HL-60/S4 treated with phorbol 12-myristate 13-acetate at 8.2 ng/mL for 4 days and 3 days (cell line): ENCODE results near the gene INSR.
"Not testable (repeated sequence)": the region's sequence is repeated elsewhere in the genome, so short reads cannot be mapped to it uniquely, and the experiment has no call there.

Experiments
- in situ Hi-C: fragments of 300-500 bp; cut with MboI; formaldehyde crosslinking; loops from 2 replicates; pipeline ENCODE4 v1.15.0; 2022; ENCODE audit warnings: low sequenced_read_pairs

The INSR gene

DNA sequence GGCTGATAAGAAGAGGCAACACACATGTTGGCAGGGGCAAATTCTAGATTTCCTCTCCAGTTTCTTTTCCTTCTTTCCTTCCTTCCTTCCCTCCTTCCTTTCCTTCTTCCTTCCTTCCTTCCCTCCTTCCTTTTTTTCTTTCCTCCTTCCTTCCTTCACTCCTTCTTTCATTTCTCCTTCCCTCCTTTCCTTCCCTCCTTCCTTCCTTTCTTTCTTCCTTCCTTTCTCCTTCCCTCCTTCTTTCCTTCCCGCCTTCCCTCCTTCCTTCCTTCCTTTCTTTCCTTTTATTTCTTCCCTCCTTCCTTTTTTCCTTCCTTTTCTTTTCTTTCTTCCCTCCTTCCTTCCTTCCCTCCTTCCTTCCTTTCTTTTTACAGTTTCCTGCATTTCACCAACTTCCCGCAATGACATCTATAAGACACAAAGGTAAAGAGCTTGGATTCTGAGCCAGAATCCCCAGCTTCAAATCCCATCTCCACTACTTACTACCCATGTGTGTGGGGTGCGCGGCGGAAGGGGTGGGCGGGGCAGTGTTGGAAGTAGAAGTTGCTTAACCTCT, 35.3 kb downstream of the INSR start:
- in situ Hi-C loops = no loop called here

GRCh38 chr19:7258041-7258839, 36.0 kb downstream of the INSR start:
- in situ Hi-C loops = no loop called here

DNA sequence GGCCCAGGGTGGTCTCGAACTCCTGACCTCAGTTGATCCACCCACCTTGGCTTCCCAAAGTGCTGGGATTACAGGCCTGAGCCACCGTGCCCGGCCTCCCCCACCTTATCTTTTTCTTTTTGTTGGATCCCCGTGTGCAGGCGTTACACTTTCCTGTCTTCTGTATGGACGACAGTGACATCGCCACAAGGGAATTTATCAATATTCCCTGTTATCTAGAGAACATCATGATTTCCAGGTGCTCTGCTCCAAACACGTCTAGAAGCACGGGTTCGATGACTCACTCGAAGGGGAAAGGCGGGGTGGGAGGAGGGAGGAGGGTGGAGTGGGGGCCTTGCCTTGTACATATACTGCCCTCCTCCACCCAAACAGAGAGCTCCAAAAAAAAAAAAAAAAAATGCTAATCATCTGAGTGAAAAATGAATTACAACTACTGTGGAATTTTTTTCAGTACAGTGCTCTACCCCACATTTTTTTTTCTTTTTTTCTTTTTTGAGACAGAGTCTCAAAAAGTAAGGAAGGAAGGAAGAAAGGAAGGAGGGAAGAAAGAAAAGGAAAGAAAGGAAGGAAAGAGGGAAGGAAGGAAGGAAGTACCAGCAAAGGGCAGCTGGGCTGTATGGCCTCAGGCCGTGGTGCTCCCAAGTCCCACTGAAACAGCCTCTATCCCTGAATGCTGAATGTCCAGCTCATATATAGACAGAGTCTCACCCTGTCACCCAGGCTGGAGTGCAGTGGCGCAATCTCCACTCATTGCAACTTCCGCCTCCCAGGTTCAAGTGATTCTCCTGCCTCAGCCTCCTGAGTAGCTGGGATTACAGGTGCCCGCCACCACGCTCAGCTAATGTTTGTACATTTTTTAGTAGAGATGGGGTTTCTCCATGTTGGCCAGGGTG, 36.8 kb downstream of the INSR start:
- in situ Hi-C loops = no loop called here

DNA sequence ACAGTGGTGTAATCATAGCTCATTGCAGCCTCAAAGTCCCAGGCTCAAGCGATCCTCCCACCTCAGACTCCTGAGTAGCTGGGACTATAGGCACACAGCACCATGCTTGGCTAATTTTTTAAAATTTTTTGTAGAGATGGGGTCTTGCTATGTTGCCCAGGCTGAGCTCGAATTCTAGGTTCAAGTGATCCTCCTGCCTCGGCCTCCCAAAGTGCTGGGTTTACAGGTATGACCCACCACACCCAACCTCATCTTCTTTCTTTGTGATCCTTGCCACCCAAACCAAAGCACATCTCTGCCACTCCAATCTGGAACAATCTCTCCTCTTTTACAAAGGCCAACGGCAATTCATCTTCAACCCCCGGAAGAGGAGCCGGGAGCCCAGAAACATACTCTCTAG, 38.6 kb downstream of the INSR start:
- in situ Hi-C loops = no loop called here

- in situ Hi-C loops = no loop called here
Observed at GRCh38 chr19:7255119-7255518, 39.1 kb downstream of the INSR start.

DNA sequence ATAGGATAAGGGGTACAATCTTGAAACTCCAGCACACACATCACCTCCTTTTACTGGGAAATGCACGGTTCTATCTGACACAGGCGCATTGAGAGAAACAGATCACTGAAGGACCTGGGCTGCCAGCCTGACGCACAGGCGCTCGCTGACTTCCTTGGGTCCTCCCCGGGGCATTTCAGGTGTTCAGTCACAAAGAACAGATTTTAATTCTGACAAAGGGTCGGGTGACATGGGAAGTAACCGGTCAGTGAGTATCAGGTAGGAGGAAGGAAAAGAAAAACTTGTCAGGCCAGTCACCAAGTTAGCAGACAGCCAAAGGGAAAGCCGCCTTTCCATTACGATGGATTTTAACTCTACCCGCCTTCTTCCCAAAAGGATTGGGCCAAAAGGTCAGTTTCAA, 39.6 kb downstream of the INSR start:
- in situ Hi-C loops = no loop called here

- in situ Hi-C loops = no loop called here
Observed at GRCh38 chr19:7252364-7252763, 41.9 kb downstream of the INSR start.

GRCh38 chr19:7251494-7251893, 42.7 kb downstream of the INSR start:
- in situ Hi-C loops = no loop called here

- in situ Hi-C loops = no loop called here
Observed at GRCh38 chr19:7250951-7251350, 43.3 kb downstream of the INSR start.

- in situ Hi-C loops = no loop called here
Observed at GRCh38 chr19:7250057-7250596, 44.1 kb downstream of the INSR start.

- in situ Hi-C loops = no loop called here
Observed at GRCh38 chr19:7247155-7247554, 47.1 kb downstream of the INSR start.

- in situ Hi-C loops = no loop called here
Observed at GRCh38 chr19:7246601-7247000, 47.6 kb downstream of the INSR start.

- in situ Hi-C loops = no loop called here
Observed at GRCh38 chr19:7242601-7243258, 51.5 kb downstream of the INSR start.

GRCh38 chr19:7238051-7238450, 56.2 kb downstream of the INSR start:
- in situ Hi-C loops = no loop called here

DNA sequence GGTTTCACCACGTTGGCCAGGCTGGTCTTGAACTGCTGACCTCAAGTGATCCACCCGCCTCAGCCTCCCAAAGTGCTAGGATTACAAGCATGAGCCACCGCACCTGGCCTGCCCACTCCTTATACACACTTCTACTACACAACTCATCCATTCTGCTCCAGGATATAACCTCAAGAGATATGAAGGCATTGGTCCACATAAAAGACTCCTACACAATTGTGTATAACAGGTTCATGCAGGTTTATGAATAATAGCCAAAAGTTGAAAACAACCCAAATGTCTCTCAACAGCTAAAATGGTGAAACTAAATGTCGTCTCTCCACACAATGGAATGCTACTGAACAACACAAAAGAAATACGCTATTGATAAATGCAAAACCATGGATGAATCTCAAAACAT, 58.1 kb downstream of the INSR start:
- in situ Hi-C loops = no loop called here

GRCh38 chr19:7230826-7231225, 63.4 kb downstream of the INSR start:
- in situ Hi-C loops = no loop called here

- in situ Hi-C loops = no loop called here
Observed at GRCh38 chr19:7229735-7230134, 64.5 kb downstream of the INSR start.

DNA sequence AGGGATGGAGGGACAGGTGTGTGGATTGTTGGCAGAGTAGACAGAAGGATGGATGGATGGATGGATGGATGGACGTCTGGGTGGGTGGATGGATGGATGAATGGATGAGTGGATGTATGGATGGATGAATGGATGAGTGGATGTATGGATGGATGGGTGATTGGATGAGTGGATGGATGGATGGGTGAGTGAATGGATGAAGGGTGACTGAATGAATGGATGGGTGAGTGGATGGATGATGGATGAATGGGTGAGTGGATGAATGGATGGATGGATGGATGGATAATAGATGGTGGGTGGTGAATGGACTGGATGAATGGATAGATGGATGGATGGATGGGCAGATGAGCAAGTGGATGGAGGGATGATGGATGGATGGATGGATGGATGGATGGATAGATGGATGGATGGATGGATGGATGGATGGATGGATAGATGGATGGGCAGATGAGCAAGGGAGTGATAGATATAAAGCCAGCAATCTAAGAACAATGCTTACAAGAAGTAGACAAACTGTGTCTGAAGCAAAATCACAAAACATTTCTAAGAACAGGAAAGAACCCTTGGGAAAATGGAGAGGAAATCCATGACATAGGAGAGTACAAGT, 65.2 kb downstream of the INSR start:
- in situ Hi-C loops = no loop called here

DNA sequence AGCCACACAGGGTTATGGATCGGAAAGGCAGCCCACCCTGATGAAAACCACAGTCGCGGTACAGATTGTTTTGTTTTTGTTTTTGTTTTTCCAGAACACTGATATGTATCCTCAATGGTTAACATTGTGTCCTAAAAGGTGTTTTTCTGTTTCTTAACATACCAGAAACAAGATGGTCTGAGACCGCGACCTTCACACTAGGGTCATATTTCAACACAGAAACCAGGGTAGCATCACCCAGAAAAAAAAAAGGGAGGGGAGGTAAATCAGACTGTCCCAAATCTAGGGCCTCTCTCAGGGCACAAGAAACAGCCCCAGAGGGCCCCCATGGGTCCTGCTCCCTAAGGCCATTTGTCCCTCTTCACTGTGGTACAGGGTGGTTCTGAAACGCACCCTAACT, 66.5 kb downstream of the INSR start:
- in situ Hi-C loops = no loop called here

- in situ Hi-C loops = not testable (repeated sequence)
Observed at GRCh38 chr19:7227149-7227548, 67.1 kb downstream of the INSR start.

DNA sequence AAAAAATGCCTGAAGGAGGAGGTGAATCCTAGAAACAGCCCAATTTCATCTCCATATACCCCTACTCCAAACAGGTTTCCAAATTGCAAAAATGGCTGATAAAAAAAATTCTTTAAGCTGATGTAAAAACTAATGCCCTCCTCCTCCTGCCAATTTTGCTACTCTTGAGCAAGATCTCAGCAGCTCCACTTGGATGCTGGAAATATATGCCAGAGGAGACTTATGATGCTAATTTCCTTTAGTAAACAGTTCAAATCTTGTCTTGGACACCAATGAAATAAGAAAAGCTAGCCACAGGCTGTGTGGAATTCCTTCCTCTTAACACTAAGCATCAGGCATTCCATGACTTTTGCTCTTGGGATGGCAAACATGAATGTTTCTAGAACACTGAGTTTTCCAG, 67.5 kb downstream of the INSR start:
- in situ Hi-C loops = no loop called here
